Ovary (tissue), 3 donors: ENCODE data around the gene PKD2L1.

Experiments
- EP300 ChIP-seq: sonication (generic); formaldehyde crosslinking; IDR thresholded peaks from one replicate; pipeline ENCODE4 v1.6.1; 2017; ENCODE audit warnings: antibody characterized with exemption
- TF ChIP-seq, protein P1 (sequence below), 3 donors: fragments of 450-650 bp in 2 of 3; fragments of 200-600 bp in 1 of 3; IDR thresholded peaks; one replicate each; pipeline versions ENCODE4 v1.5.1 to v1.8.0; 2016 to 2022; ENCODE audit warnings: antibody characterized with exemption in 3 of 3, mild to moderate bottlenecking in 1 of 3
- donor health status: DM: no; HTN: no; CAD: no.

DNA sequence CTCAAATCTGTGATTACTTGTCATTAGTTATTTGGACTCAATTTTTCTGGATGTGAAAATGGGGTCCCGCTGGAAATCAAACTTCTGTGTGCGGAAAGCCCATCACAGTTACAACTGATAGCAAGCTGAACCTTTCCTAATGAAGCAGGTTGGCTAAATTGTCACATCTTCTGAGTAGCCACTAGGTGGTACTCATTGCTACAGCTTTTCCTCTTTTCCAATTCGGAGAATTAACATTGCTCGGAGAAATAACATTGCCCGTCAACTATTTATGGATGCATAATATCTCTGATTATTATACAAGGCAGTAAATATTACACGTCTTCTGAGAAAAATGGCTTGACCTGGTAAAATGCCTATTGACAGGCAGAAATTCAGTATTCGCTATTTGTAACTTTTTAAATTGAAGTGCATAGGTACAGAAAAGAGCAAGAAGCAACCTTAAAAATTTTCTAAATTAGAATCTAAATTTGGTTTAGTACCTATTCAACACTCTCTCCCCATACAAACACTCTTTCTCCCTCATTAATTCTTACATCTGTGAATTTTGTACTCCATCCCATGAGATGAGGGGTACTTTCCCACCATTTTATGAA, 26.2 kb downstream of the PKD2L1 start:
- TF ChIP-seq, protein P1, sequence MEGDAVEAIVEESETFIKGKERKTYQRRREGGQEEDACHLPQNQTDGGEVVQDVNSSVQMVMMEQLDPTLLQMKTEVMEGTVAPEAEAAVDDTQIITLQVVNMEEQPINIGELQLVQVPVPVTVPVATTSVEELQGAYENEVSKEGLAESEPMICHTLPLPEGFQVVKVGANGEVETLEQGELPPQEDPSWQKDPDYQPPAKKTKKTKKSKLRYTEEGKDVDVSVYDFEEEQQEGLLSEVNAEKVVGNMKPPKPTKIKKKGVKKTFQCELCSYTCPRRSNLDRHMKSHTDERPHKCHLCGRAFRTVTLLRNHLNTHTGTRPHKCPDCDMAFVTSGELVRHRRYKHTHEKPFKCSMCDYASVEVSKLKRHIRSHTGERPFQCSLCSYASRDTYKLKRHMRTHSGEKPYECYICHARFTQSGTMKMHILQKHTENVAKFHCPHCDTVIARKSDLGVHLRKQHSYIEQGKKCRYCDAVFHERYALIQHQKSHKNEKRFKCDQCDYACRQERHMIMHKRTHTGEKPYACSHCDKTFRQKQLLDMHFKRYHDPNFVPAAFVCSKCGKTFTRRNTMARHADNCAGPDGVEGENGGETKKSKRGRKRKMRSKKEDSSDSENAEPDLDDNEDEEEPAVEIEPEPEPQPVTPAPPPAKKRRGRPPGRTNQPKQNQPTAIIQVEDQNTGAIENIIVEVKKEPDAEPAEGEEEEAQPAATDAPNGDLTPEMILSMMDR (IDR thresholded peaks at IDR 0.05), result peak in 2 of 3 donors; percentile 19 to 41
- TF ChIP-seq EP300, result no peak
